Measurements from ENCODE around the gene ZBTB4. TPM values are rescaled to one million over a fixed set of nuclear protein-coding genes. Genes with fewer than 3 reads are reported as not detected.

Gene ZBTB4
- total and polyA plus RNA-seq, 2 donors = 10.9 to 29.5 TPM

- Histone ChIP-seq H3K9me3 (ENCODE audit: control insufficient read depth in 2 of 2, insufficient read depth in 1 of 2, low read length in 1 of 2) (no peaks in the 10 kb centered on the region), H3K4me3 (ENCODE audit: low read length in 2 of 2) (no peak overlapping the region), H3K36me3 (ENCODE audit: control insufficient read depth in 2 of 2, insufficient read depth in 2 of 2, low read length in 1 of 2) (no peaks in the 10 kb centered on the region), H3K27me3 (ENCODE audit: control insufficient read depth in 2 of 2, insufficient read depth in 1 of 2, low read length in 1 of 2) (peaks cover 0 to 6% of the 10 kb centered on the region in 2 donors), H3K4me1 (ENCODE audit: control insufficient read depth in 2 of 2, insufficient read depth in 2 of 2, low read length in 2 of 2) (no peaks in the 10 kb centered on the region), H3K27ac (ENCODE audit: low read depth in 1 of 2, low read length in 1 of 2) (no peak overlapping the region)
- WGBS = 96% methylated on average over 33 of the region's 33 CpGs
- DNase-seq (ENCODE audit: low read depth in 6 of 9, low spot score in 9 of 9) = no peak
Measured at GRCh38 chr17:7426203-7426863, 53.1 kb downstream of the ZBTB4 start.

DNA sequence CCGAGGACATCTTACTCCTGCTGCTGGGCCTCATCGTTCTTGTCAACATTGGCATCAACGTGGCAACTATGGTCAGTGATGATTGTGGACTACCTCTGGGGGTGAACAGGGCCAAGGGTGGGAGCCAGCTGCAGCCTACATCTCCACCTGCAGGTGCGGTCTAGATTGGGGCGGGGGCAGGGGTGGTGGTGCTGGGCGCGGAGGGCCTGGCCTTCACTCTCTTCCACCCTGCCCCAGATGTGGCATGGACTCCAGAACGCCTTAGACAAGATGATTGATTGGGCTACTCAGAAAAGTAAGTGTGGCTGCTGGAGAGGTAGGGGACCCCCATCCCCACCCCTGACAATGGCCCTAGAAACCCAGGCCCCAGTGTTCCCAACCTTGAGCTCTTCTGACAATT is 53.7 kb downstream of the ZBTB4 start:
- Histone ChIP-seq H3K4me3 (ENCODE audit: low read length in 2 of 2) (no peak overlapping the region), H3K27me3 (ENCODE audit: control insufficient read depth in 2 of 2, insufficient read depth in 1 of 2, low read length in 1 of 2) (peaks cover 0 to 6% of the 10 kb centered on the region in 2 donors), H3K36me3 (ENCODE audit: control insufficient read depth in 2 of 2, insufficient read depth in 2 of 2, low read length in 1 of 2) (no peaks in the 10 kb centered on the region), H3K9me3 (ENCODE audit: control insufficient read depth in 2 of 2, insufficient read depth in 1 of 2, low read length in 1 of 2) (no peaks in the 10 kb centered on the region), H3K4me1 (ENCODE audit: control insufficient read depth in 2 of 2, insufficient read depth in 2 of 2, low read length in 2 of 2) (no peaks in the 10 kb centered on the region), H3K27ac (ENCODE audit: low read depth in 1 of 2, low read length in 1 of 2) (no peak overlapping the region)
- 91% methylated on average over 8 of the region's 8 CpGs for whole genome bisulfite sequencing
- DNase-seq (ENCODE audit: low read depth in 6 of 9, low spot score in 9 of 9) = no peak

GRCh38 chr17:7425316-7425715 is 54.1 kb downstream of the ZBTB4 start, which contains the start of gene SPEM2:
TSS of gene SPEM2 (plus strand) at chr17:7425616. CDS start at chr17:7425689, 73 bp downstream.
- H3K27me3 ChIP-seq (ENCODE audit: control insufficient read depth in 2 of 2, insufficient read depth in 1 of 2, low read length in 1 of 2) = peaks cover 0 to 6% of the 10 kb centered on the region in 2 donors
- 88% methylated on average over 7 of the region's 7 CpGs for WGBS
- H3K4me1 ChIP-seq (ENCODE audit: control insufficient read depth in 2 of 2, insufficient read depth in 2 of 2, low read length in 2 of 2) = no peaks in the 10 kb centered on the region
- no peak for DNase-seq (ENCODE audit: low read depth in 6 of 9, low spot score in 9 of 9)
- no peak within 1 kb of the TSS for H3K4me3 ChIP-seq (ENCODE audit: low read length in 2 of 2)
- H3K36me3 ChIP-seq (ENCODE audit: control insufficient read depth in 2 of 2, insufficient read depth in 2 of 2, low read length in 1 of 2) = no peaks in the 10 kb centered on the region
- no peaks in the 10 kb centered on the region for H3K9me3 ChIP-seq (ENCODE audit: control insufficient read depth in 2 of 2, insufficient read depth in 1 of 2, low read length in 1 of 2)
- H3K27ac ChIP-seq (ENCODE audit: low read depth in 1 of 2, low read length in 1 of 2) = no peak within 1 kb of the TSS

- H3K36me3 ChIP-seq (ENCODE audit: control insufficient read depth in 2 of 2, insufficient read depth in 2 of 2, low read length in 1 of 2) = no peaks in the 10 kb centered on the region
- H3K27ac ChIP-seq (ENCODE audit: low read depth in 1 of 2, low read length in 1 of 2) = no peak overlapping the region
- peaks cover 0 to 3% of the 10 kb centered on the region in 2 donors for H3K27me3 ChIP-seq (ENCODE audit: control insufficient read depth in 2 of 2, insufficient read depth in 1 of 2, low read length in 1 of 2)
- WGBS = 92% methylated on average over 4 of the region's 4 CpGs
- no peak overlapping the region for H3K4me3 ChIP-seq (ENCODE audit: low read length in 2 of 2)
- H3K4me1 ChIP-seq (ENCODE audit: control insufficient read depth in 2 of 2, insufficient read depth in 2 of 2, low read length in 2 of 2) = no peaks in the 10 kb centered on the region
- DNase-seq (ENCODE audit: low read depth in 6 of 9, low spot score in 9 of 9) = no peak
- no peaks in the 10 kb centered on the region for H3K9me3 ChIP-seq (ENCODE audit: control insufficient read depth in 2 of 2, insufficient read depth in 1 of 2, low read length in 1 of 2)
Measured at GRCh38 chr17:7423679-7424078, 55.8 kb downstream of the ZBTB4 start.

GRCh38 chr17:7421186-7421585 is 58.2 kb downstream of the ZBTB4 start:
- Histone ChIP-seq H3K4me1 (ENCODE audit: control insufficient read depth in 2 of 2, insufficient read depth in 2 of 2, low read length in 2 of 2) (no peaks in the 10 kb centered on the region), H3K9me3 (ENCODE audit: control insufficient read depth in 2 of 2, insufficient read depth in 1 of 2, low read length in 1 of 2) (no peaks in the 10 kb centered on the region), H3K36me3 (ENCODE audit: control insufficient read depth in 2 of 2, insufficient read depth in 2 of 2, low read length in 1 of 2) (no peaks in the 10 kb centered on the region), H3K27me3 (ENCODE audit: control insufficient read depth in 2 of 2, insufficient read depth in 1 of 2, low read length in 1 of 2) (peaks cover 0 to 3% of the 10 kb centered on the region in 2 donors), H3K4me3 (ENCODE audit: low read length in 2 of 2) (no peak overlapping the region), H3K27ac (ENCODE audit: low read depth in 1 of 2, low read length in 1 of 2) (no peak overlapping the region)
- WGBS = 97% methylated on average over 16 of the region's 16 CpGs
- no peak for DNase-seq (ENCODE audit: low read depth in 6 of 9, low spot score in 9 of 9)

GRCh38 chr17:7419819-7420610 is 59.4 kb downstream of the ZBTB4 start, which contains the start of gene SPEM1:
TSS of gene SPEM1 (plus strand) at chr17:7420324. CDS start at chr17:7420385, 61 bp downstream.
- WGBS = 95% methylated on average over 17 of the region's 17 CpGs
- no peak within 1 kb of the TSS for H3K4me3 ChIP-seq (ENCODE audit: low read length in 2 of 2)

GRCh38 chr17:7418472-7419152 is 60.8 kb downstream of the ZBTB4 start:
- H3K4me3 ChIP-seq (ENCODE audit: low read length in 2 of 2) = no peak overlapping the region
- no peak for DNase-seq (ENCODE audit: low read depth in 6 of 9, low spot score in 9 of 9)
- WGBS = 86% methylated on average over 18 of the region's 18 CpGs
- H3K36me3 ChIP-seq (ENCODE audit: control insufficient read depth in 2 of 2, insufficient read depth in 2 of 2, low read length in 1 of 2) = no peaks in the 10 kb centered on the region
- H3K4me1 ChIP-seq (ENCODE audit: control insufficient read depth in 2 of 2, insufficient read depth in 2 of 2, low read length in 2 of 2) = no peaks in the 10 kb centered on the region
- peaks cover 0 to 4% of the 10 kb centered on the region in 2 donors for H3K27me3 ChIP-seq (ENCODE audit: control insufficient read depth in 2 of 2, insufficient read depth in 1 of 2, low read length in 1 of 2)
- H3K9me3 ChIP-seq (ENCODE audit: control insufficient read depth in 2 of 2, insufficient read depth in 1 of 2, low read length in 1 of 2) = peaks cover 0 to 1% of the 10 kb centered on the region in 2 donors
- no peak overlapping the region for H3K27ac ChIP-seq (ENCODE audit: low read depth in 1 of 2, low read length in 1 of 2)

More at GRCh38 chr17:7419819-7420610, 59.4 kb downstream of the ZBTB4 start, which contains the start of gene SPEM1:
- H3K36me3 ChIP-seq (ENCODE audit: control insufficient read depth in 2 of 2, insufficient read depth in 2 of 2, low read length in 1 of 2) = no peaks in the 10 kb centered on the region
- H3K27ac ChIP-seq (ENCODE audit: low read depth in 1 of 2, low read length in 1 of 2) = no peak within 1 kb of the TSS
- H3K9me3 ChIP-seq (ENCODE audit: control insufficient read depth in 2 of 2, insufficient read depth in 1 of 2, low read length in 1 of 2) = peaks cover 0 to 1% of the 10 kb centered on the region in 2 donors
- H3K27me3 ChIP-seq (ENCODE audit: control insufficient read depth in 2 of 2, insufficient read depth in 1 of 2, low read length in 1 of 2) = peaks cover 0 to 4% of the 10 kb centered on the region in 2 donors
- no peaks in the 10 kb centered on the region for H3K4me1 ChIP-seq (ENCODE audit: control insufficient read depth in 2 of 2, insufficient read depth in 2 of 2, low read length in 2 of 2)
- no peak for DNase-seq (ENCODE audit: low read depth in 6 of 9, low spot score in 9 of 9)

GRCh38 chr17:7417056-7417655 is 62.3 kb downstream of the ZBTB4 start:
- WGBS = 98% methylated on average over 54 of the region's 54 CpGs
- H3K36me3 ChIP-seq (ENCODE audit: control insufficient read depth in 2 of 2, insufficient read depth in 2 of 2, low read length in 1 of 2) = no peaks in the 10 kb centered on the region
- DNase-seq (ENCODE audit: low read depth in 6 of 9, low spot score in 9 of 9) = no peak

More at GRCh38 chr17:7417056-7417655, 62.3 kb downstream of the ZBTB4 start:
- Histone ChIP-seq H3K27me3 (ENCODE audit: control insufficient read depth in 2 of 2, insufficient read depth in 1 of 2, low read length in 1 of 2) (peaks cover 0 to 5% of the 10 kb centered on the region in 2 donors), H3K9me3 (ENCODE audit: control insufficient read depth in 2 of 2, insufficient read depth in 1 of 2, low read length in 1 of 2) (peaks cover 0 to 1% of the 10 kb centered on the region in 2 donors), H3K4me1 (ENCODE audit: control insufficient read depth in 2 of 2, insufficient read depth in 2 of 2, low read length in 2 of 2) (no peaks in the 10 kb centered on the region), H3K27ac (ENCODE audit: low read depth in 1 of 2, low read length in 1 of 2) (no peak overlapping the region), H3K4me3 (ENCODE audit: low read length in 2 of 2) (no peak overlapping the region)
